HG02943 (cell line): ENCODE data around the gene BGN.
A peak's percentile ranks its signal among the peaks of the same experiment; 100 is the strongest.

Source experiments
- ATAC-seq: cut with Tn5 transposase; IDR thresholded peaks from one replicate; pipeline ENCODE4 v1.9.1; 2021; ENCODE audit warnings: mild to moderate bottlenecking, low read depth, moderate library complexity; ENCODE audit not compliant: unreplicated experiment

The BGN gene

GRCh38 chrX:153524234-153524633 is 29.5 kb downstream of the BGN start:
- ATAC-seq, result no peak

- ATAC-seq, result no peak
These were observed 30.7 kb downstream of the BGN start for GRCh38 chrX:153525451-153525850.

GRCh38 chrX:153526042-153526441 is 31.3 kb downstream of the BGN start:
- ATAC-seq, result no peak

GRCh38 chrX:153526801-153527200 is 32.0 kb downstream of the BGN start:
- no peak for ATAC-seq

GRCh38 chrX:153527208-153527607 is 32.4 kb downstream of the BGN start:
- ATAC-seq, result no peak

GRCh38 chrX:153530411-153531129 is 35.8 kb downstream of the BGN start:
- ATAC-seq, result no peak

GRCh38 chrX:153533091-153533490 is 38.3 kb downstream of the BGN start:
- no peak for ATAC-seq

- no peak for ATAC-seq
These were observed 42.3 kb downstream of the BGN start for GRCh38 chrX:153537080-153537479.

- no peak for ATAC-seq
These were observed 42.9 kb downstream of the BGN start for GRCh38 chrX:153537526-153538295.

- no peak for ATAC-seq
These were observed 43.6 kb downstream of the BGN start for GRCh38 chrX:153538424-153538823.

GRCh38 chrX:153539171-153539978 is 44.6 kb downstream of the BGN start:
- ATAC-seq, result peak; percentile 73

- ATAC-seq, result no peak
These were observed 45.2 kb downstream of the BGN start for GRCh38 chrX:153539979-153540358.

GRCh38 chrX:153544727-153545126 is 49.9 kb downstream of the BGN start:
- ATAC-seq, result no peak

GRCh38 chrX:153546386-153546785 is 51.6 kb downstream of the BGN start:
- ATAC-seq, result no peak

GRCh38 chrX:153547195-153547594 is 52.4 kb downstream of the BGN start:
- no peak for ATAC-seq

- ATAC-seq, result no peak
These were observed 54.5 kb downstream of the BGN start for GRCh38 chrX:153549231-153549630.

GRCh38 chrX:153549807-153550206 is 55.0 kb downstream of the BGN start:
- ATAC-seq, result no peak

GRCh38 chrX:153551135-153551534 is 56.4 kb downstream of the BGN start:
- ATAC-seq, result no peak

GRCh38 chrX:153554519-153555167 is 59.9 kb downstream of the BGN start:
- no peak for ATAC-seq

- no peak for ATAC-seq
These were observed 62.0 kb downstream of the BGN start for GRCh38 chrX:153556767-153557166.
